Prostate gland (tissue), 2 donors: ENCODE measurements around the gene MRGPRG.

ENCODE experiments used
- POLR2A ChIP-seq: fragments of 450-650 bp; IDR thresholded peaks from one replicate; pipeline ENCODE4 v1.6.1; 2016; ENCODE audit warnings: antibody characterized with exemption, mild to moderate bottlenecking
- TF ChIP-seq, protein P1 (sequence below), 4 experiments: fragments of 200-600 bp in 2 of 4; fragments of 450-650 bp in 2 of 4; sonication (generic) in 2 of 4; IDR thresholded peaks; 1 replicate in 3 of 4; 2 replicates in 1 of 4; pipeline ENCODE4 v1.5.1; 2016 to 2019; ENCODE audit warnings: antibody characterized with exemption in 4 of 4, mild to moderate bottlenecking in 2 of 4, moderate library complexity in 2 of 4

DNA sequence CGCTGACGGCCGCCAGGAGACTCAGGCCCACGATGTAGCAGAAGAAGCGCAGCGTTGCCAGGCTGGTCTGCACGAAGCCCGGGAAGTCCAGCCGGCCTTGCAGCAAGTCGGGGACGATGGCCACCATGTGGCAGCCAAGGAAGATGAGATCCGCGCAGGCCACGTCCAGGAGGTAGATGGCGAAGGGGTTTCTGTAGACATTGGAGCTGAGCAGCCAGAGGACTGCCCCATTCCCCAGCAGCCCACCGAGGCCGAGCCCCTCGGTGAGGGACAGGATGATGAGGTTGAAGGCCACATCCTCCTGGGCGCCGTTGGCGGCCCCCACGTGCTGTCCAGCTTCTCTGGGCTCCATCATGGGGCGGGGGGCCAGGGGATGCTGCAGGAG, 9.8 kb upstream of the MRGPRG start:
- no peak for TF ChIP-seq POLR2A
- TF ChIP-seq, protein P1, sequence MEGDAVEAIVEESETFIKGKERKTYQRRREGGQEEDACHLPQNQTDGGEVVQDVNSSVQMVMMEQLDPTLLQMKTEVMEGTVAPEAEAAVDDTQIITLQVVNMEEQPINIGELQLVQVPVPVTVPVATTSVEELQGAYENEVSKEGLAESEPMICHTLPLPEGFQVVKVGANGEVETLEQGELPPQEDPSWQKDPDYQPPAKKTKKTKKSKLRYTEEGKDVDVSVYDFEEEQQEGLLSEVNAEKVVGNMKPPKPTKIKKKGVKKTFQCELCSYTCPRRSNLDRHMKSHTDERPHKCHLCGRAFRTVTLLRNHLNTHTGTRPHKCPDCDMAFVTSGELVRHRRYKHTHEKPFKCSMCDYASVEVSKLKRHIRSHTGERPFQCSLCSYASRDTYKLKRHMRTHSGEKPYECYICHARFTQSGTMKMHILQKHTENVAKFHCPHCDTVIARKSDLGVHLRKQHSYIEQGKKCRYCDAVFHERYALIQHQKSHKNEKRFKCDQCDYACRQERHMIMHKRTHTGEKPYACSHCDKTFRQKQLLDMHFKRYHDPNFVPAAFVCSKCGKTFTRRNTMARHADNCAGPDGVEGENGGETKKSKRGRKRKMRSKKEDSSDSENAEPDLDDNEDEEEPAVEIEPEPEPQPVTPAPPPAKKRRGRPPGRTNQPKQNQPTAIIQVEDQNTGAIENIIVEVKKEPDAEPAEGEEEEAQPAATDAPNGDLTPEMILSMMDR (IDR thresholded peaks at IDR 0.05) = no peak
